Smooth muscle cell (in vitro differentiated cells): ENCODE measurements around the gene WSB2. TPM values are rescaled to one million over a fixed set of nuclear protein-coding genes. Genes with fewer than 3 reads are reported as not detected.

Source experiments
- DNase-seq: peaks from one replicate; lab custom pipeline; 2025; ENCODE audit not compliant: unreplicated experiment; lab: John Stamatoyannopoulos, UW
- H2AFZ ChIP-seq: fragments of 200-600 bp; sonication (generic); 2 replicates; pipeline ENCODE4 v1.6.0; 2016; ENCODE audit warnings: antibody characterized with exemption, low read depth, mild to moderate bottlenecking
- H3F3A ChIP-seq: fragments of 200-600 bp; sonication (generic); 2 replicates; pipeline ENCODE4 v1.6.0; 2017; ENCODE audit warnings: antibody characterized with exemption, low read depth
- H3K27ac ChIP-seq: fragments of 200-600 bp; sonication (generic); 2 replicates; pipeline ENCODE4 v1.5.1; 2016; ENCODE audit warnings: low read depth, mild to moderate bottlenecking
- H3K27me3 ChIP-seq: fragments of 200-600 bp; sonication (generic); 2 replicates; pipeline ENCODE4 v1.6.1; 2016; ENCODE audit warnings: low read depth, mild to moderate bottlenecking
- H3K36me3 ChIP-seq: fragments of 200-600 bp; sonication (generic); 2 replicates; pipeline ENCODE4 v1.5.1; 2016; ENCODE audit warnings: low read depth
- H3K4me1 ChIP-seq: fragments of 200-600 bp; sonication (generic); 2 replicates; pipeline ENCODE4 v1.5.1; 2016; ENCODE audit warnings: low read depth
- H3K4me2 ChIP-seq: fragments of 200-600 bp; sonication (generic); 2 replicates; pipeline ENCODE4 v1.6.0; 2016; ENCODE audit warnings: mild to moderate bottlenecking
- H3K4me3 ChIP-seq: fragments of 200-600 bp; sonication (generic); 2 replicates; pipeline ENCODE4 v1.5.1; 2016; ENCODE audit warnings: mild to moderate bottlenecking
- H3K79me2 ChIP-seq: fragments of 200-600 bp; sonication (generic); 2 replicates; pipeline ENCODE4 v1.6.0; 2016; ENCODE audit warnings: low read depth, mild to moderate bottlenecking
- H3K9ac ChIP-seq: fragments of 200-600 bp; sonication (generic); 2 replicates; pipeline ENCODE4 v1.6.0; 2016; ENCODE audit warnings: low read depth
- H3K9me3 ChIP-seq: fragments of 200-600 bp; sonication (generic); replicated peaks from 2 replicates; pipeline ENCODE4 v1.5.1; 2016; ENCODE audit warnings: low read depth
- H4K20me1 ChIP-seq: fragments of 200-600 bp; sonication (generic); 2 replicates; pipeline ENCODE4 v1.6.0; 2016; ENCODE audit warnings: low read depth
- WGBS: methylation state at CpG from one replicate; pipeline ENCODE4 v1.1.7; 2016; ENCODE audit warnings: low lambda C conversion rate; 5-methylcytosine and 5-hydroxymethylcytosine counted together
- polyA plus RNA-seq: library from polyadenylated mRNA; unstranded; fragments of >200 nt; fragmentation: Nextera tagmentation; extraction: Ambion mirVana; gene quantifications from 2 replicates; pipeline ENCODE4 v1.2.1, GENCODE V29; 2016
- total RNA-seq: library from RNA; depleted of rRNA; stranded (reverse); fragments of >200 nt; gene quantifications from 2 replicates; pipeline ENCODE4 v1.2.3, GENCODE V29; 2014
- TF ChIP-seq, protein P1 (sequence below): fragments of 200-600 bp; sonication (generic); IDR thresholded peaks from 2 replicates; pipeline ENCODE4 v1.5.1; 2017; ENCODE audit warnings: borderline replicate concordance, mild to moderate bottlenecking, antibody characterized with exemption; ENCODE audit not compliant: insufficient read depth, poor library complexity, severe bottlenecking

The WSB2 gene
- total and polyA plus RNA-seq, 2 experiments from 2014 or later, result 48.1 to 78.2 TPM

DNA sequence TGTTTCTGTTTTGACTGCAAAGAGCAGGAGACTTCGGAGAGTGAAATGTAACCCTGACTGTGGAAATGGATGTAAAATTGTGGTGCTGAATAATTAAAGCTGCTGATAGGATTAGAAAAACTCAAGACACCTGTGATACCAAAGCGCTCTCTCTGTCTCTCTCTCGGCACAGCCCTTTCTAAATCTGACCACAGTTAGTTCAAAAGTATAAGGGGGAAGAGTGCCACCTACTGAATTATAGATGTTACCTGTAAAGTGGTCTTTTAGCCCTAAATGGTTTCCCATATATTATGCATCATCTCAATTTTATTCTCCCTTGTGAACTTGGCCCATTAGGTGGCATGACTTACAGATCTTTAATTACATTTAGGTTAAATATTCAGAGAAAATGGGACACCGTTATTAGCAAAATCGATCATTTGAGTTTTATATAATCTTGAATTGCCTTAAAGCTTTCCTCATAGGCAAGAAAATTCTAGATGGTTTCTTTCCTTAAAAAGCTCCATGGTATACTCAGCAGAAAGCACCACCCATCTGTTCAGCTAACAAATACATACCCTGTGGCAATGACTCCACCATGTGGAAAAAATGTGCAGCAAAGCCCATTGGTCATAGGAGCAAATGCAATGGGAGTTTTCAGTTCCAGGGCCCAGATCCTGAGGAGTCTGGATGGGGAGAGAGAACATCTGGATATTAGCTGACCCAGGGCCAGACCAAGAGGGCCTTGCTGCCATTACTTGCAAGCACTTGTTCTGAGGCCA is 26.4 kb downstream of the WSB2 start:
- WGBS, result 92% methylated on average over 5 of the region's 5 CpGs
- H2AFZ ChIP-seq, result no peak overlapping the region
- H3K27ac ChIP-seq, result no peak overlapping the region
- H3K4me2 ChIP-seq, result no peak overlapping the region
- H3K4me3 ChIP-seq, result no peak overlapping the region
- no peak overlapping the region for H3K9ac ChIP-seq
- H3K36me3 ChIP-seq, result peaks cover 8% of the 10 kb centered on the region
- no peaks in the 10 kb centered on the region for H4K20me1 ChIP-seq
- no peaks in the 10 kb centered on the region for H3K27me3 ChIP-seq
- no peaks in the 10 kb centered on the region for H3K4me1 ChIP-seq
- H3K79me2 ChIP-seq, result no peaks in the 10 kb centered on the region
- TF ChIP-seq, protein P1, sequence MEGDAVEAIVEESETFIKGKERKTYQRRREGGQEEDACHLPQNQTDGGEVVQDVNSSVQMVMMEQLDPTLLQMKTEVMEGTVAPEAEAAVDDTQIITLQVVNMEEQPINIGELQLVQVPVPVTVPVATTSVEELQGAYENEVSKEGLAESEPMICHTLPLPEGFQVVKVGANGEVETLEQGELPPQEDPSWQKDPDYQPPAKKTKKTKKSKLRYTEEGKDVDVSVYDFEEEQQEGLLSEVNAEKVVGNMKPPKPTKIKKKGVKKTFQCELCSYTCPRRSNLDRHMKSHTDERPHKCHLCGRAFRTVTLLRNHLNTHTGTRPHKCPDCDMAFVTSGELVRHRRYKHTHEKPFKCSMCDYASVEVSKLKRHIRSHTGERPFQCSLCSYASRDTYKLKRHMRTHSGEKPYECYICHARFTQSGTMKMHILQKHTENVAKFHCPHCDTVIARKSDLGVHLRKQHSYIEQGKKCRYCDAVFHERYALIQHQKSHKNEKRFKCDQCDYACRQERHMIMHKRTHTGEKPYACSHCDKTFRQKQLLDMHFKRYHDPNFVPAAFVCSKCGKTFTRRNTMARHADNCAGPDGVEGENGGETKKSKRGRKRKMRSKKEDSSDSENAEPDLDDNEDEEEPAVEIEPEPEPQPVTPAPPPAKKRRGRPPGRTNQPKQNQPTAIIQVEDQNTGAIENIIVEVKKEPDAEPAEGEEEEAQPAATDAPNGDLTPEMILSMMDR, result peak; percentile 38
- no peak for DNase-seq
- no peaks in the 10 kb centered on the region for H3F3A ChIP-seq
- no peaks in the 10 kb centered on the region for H3K9me3 ChIP-seq

DNA sequence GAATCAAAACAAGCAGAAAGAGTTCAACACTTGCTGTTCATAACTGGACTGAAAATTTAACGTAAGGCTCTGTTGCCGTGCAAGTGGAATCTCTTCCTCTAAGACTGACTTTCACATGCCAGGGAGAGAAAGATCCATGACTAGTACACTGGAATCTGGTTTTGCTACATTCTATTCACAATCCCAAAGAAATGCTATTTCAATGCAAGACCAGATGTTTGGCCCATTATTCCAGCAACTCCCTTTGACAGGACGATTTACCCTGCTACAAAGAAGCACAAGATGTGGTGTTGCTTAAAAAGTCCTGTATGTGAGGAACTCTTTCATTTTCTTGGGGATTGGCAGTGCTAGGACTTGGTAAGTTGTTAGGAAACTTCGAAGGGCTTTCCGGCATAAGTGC is 27.1 kb downstream of the WSB2 start:
- WGBS, result 82% methylated on average over 5 of the region's 5 CpGs
- no peak for DNase-seq
- no peak overlapping the region for H3K9ac ChIP-seq

DNA sequence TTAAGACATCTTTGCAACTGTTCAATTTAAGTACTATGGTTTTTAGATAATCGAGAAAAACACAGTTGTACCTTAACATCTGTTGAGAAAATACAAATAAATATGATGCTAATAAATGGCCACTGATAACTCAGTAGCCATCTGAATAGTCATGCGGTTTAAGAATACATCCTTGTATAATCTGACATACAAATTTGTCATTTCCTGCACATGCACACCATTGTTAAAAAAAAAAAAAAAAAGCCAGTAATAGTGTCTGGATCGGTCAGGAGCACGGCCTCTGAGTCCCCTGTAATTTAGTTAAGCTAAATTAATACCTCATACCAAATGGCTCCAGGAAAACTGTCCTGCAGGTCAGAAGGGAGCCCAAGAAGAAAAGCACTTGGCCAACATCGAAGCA is 27.7 kb downstream of the WSB2 start:
- TF ChIP-seq, protein P1, result no peak
- H3K36me3 ChIP-seq, result peaks cover 6% of the 10 kb centered on the region
- no peak overlapping the region for H2AFZ ChIP-seq
- H3K79me2 ChIP-seq, result no peaks in the 10 kb centered on the region
- no peaks in the 10 kb centered on the region for H3K9me3 ChIP-seq
- 93% methylated on average over 5 of the region's 5 CpGs for WGBS
- no peaks in the 10 kb centered on the region for H3K4me1 ChIP-seq
- DNase-seq, result no peak
- H3K27ac ChIP-seq, result no peak overlapping the region
- no peaks in the 10 kb centered on the region for H3K27me3 ChIP-seq
- no peaks in the 10 kb centered on the region for H4K20me1 ChIP-seq
- no peak overlapping the region for H3K9ac ChIP-seq
- H3K4me2 ChIP-seq, result no peak overlapping the region
- no peaks in the 10 kb centered on the region for H3F3A ChIP-seq
- H3K4me3 ChIP-seq, result no peak overlapping the region

More for the DNA sequence above, 27.1 kb downstream of the WSB2 start:
- H3K27me3 ChIP-seq, result no peaks in the 10 kb centered on the region
- H3K4me2 ChIP-seq, result no peak overlapping the region
- H3F3A ChIP-seq, result no peaks in the 10 kb centered on the region
- H4K20me1 ChIP-seq, result no peaks in the 10 kb centered on the region
- H3K9me3 ChIP-seq, result no peaks in the 10 kb centered on the region
- no peak overlapping the region for H2AFZ ChIP-seq
- H3K4me3 ChIP-seq, result no peak overlapping the region
- TF ChIP-seq, protein P1, result no peak
- H3K4me1 ChIP-seq, result no peaks in the 10 kb centered on the region
- H3K36me3 ChIP-seq, result peaks cover 8% of the 10 kb centered on the region
- H3K79me2 ChIP-seq, result no peaks in the 10 kb centered on the region
- no peak overlapping the region for H3K27ac ChIP-seq

DNA sequence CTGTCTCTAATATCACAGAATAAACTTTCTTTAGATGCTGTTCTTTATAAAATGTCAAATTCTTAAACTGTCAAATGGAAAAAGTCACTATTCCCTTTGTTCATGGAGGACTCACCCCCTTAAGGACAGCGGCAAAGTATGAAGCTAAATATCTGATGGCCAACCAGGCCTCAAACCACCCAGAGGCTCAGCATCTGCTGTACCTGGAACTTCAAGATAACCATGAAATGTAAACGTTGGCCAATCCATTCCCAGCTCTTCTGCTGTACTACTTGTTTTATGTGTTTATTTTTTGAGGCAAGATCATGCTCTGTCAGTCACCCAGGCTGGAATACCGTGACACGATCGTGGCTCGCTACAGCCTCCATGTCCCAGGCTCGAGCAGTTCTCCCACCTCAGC is 28.8 kb downstream of the WSB2 start:
- no peak overlapping the region for H3K4me2 ChIP-seq
- WGBS, result 96% methylated on average over 7 of the region's 7 CpGs
- H3K27me3 ChIP-seq, result no peaks in the 10 kb centered on the region
- TF ChIP-seq, protein P1, result no peak
- no peaks in the 10 kb centered on the region for H4K20me1 ChIP-seq
- no peaks in the 10 kb centered on the region for H3K79me2 ChIP-seq
- no peaks in the 10 kb centered on the region for H3K4me1 ChIP-seq
- H3K36me3 ChIP-seq, result peaks cover 3% of the 10 kb centered on the region
- no peaks in the 10 kb centered on the region for H3F3A ChIP-seq
- H3K9me3 ChIP-seq, result no peaks in the 10 kb centered on the region
- no peak overlapping the region for H3K4me3 ChIP-seq
- no peak for DNase-seq
- no peak overlapping the region for H3K9ac ChIP-seq
- H3K27ac ChIP-seq, result no peak overlapping the region
- H2AFZ ChIP-seq, result no peak overlapping the region
